H9 (cell line): ENCODE results near the gene LRRC27. TPM values are rescaled to one million over a fixed set of nuclear protein-coding genes. Genes with fewer than 3 reads are reported as not detected.

Source experiments
- DNase-seq: peaks from one replicate; pipeline ENCODE4 v3.0.0-alpha.2; 2017
- H2AFZ ChIP-seq: one replicate; pipeline ENCODE4 v1.6.1; 2013; ENCODE audit warnings: mild to moderate bottlenecking, low read length, control low read depth, moderate library complexity
- H2AK5ac ChIP-seq: 2 replicates; pipeline ENCODE4 v1.6.1; 2013; ENCODE audit warnings: low read length, control low read depth, mixed read lengths; ENCODE audit not compliant: insufficient read length
- H2BK120ac ChIP-seq: one replicate; pipeline ENCODE4 v1.6.1; 2013; ENCODE audit warnings: low read depth, mild to moderate bottlenecking, low read length, control low read depth, inconsistent platforms; ENCODE audit not compliant: poor library complexity, severe bottlenecking
- H2BK12ac ChIP-seq: 2 replicates; pipeline ENCODE4 v1.6.1; 2013; ENCODE audit warnings: low read length, control low read depth, mixed read lengths, low read depth; ENCODE audit not compliant: insufficient read length
- H2BK15ac ChIP-seq: 2 replicates; pipeline ENCODE4 v1.6.1; 2013; ENCODE audit warnings: low read depth, low read length, control low read depth
- H2BK20ac ChIP-seq: one replicate; pipeline ENCODE4 v1.6.1; 2013; ENCODE audit warnings: low read depth, mild to moderate bottlenecking, low read length, control low read depth, inconsistent platforms; ENCODE audit not compliant: poor library complexity, severe bottlenecking
- H2BK5ac ChIP-seq: 2 replicates; pipeline ENCODE4 v1.6.1; 2013; ENCODE audit warnings: low read length, control low read depth, mixed read lengths; ENCODE audit not compliant: insufficient read length
- H3K14ac ChIP-seq: 2 replicates; pipeline ENCODE4 v1.6.1; 2013; ENCODE audit warnings: low read length, control low read depth; ENCODE audit not compliant: insufficient read depth
- H3K18ac ChIP-seq: 2 replicates; pipeline ENCODE4 v1.6.1; 2013; ENCODE audit warnings: low read depth, mild to moderate bottlenecking, mixed read lengths, low read length, control low read depth; ENCODE audit not compliant: insufficient read length
- H3K23ac ChIP-seq: 2 replicates; pipeline ENCODE4 v1.6.1; 2013; ENCODE audit warnings: low read length, control low read depth, mixed read lengths, low read depth; ENCODE audit not compliant: insufficient read length
- H3K23me2 ChIP-seq: 2 replicates; pipeline ENCODE4 v1.6.1; 2013; ENCODE audit warnings: low read depth, mild to moderate bottlenecking, mixed read lengths, low read length, control low read depth; ENCODE audit not compliant: insufficient read length, poor library complexity, severe bottlenecking
- H3K27ac ChIP-seq: 2 replicates; pipeline ENCODE4 v1.5.1; 2013; ENCODE audit warnings: low read length, control low read depth, mixed read lengths, low read depth; ENCODE audit not compliant: insufficient read length
- H3K27me3 ChIP-seq: 2 replicates; pipeline ENCODE4 v1.6.1; 2013; ENCODE audit warnings: low read length, control low read depth, inconsistent platforms; ENCODE audit not compliant: insufficient read depth
- H3K4ac ChIP-seq: 2 replicates; pipeline ENCODE4 v1.6.1; 2013; ENCODE audit warnings: low read depth, mild to moderate bottlenecking, control low read depth, inconsistent platforms, low read length, moderate library complexity
- H3K4me1 ChIP-seq: 2 replicates; pipeline ENCODE4 v1.6.1; 2013; ENCODE audit warnings: low read length, control low read depth, inconsistent platforms; ENCODE audit not compliant: insufficient read depth
- H3K4me2 ChIP-seq: 2 replicates; pipeline ENCODE4 v1.6.1; 2013; ENCODE audit warnings: low read length, control low read depth, mixed read lengths; ENCODE audit not compliant: insufficient read length, insufficient read depth
- H3K56ac ChIP-seq: 2 replicates; pipeline ENCODE4 v1.6.1; 2013; ENCODE audit warnings: low read depth, mild to moderate bottlenecking, mixed read lengths, low read length, control low read depth; ENCODE audit not compliant: insufficient read length
- H3K79me1 ChIP-seq: 2 replicates; pipeline ENCODE4 v1.6.1; 2013; ENCODE audit warnings: low read depth, mild to moderate bottlenecking, moderate library complexity, low read length, control low read depth, inconsistent platforms; ENCODE audit not compliant: insufficient read depth, poor library complexity, severe bottlenecking
- H3K79me2 ChIP-seq: 2 replicates; pipeline ENCODE4 v1.6.1; 2013; ENCODE audit warnings: low read length, control low read depth, inconsistent platforms; ENCODE audit not compliant: insufficient read depth
- H3K9ac ChIP-seq: 2 replicates; pipeline ENCODE4 v1.6.1; 2013; ENCODE audit warnings: low read length, control low read depth, mixed read lengths; ENCODE audit not compliant: insufficient read length; ENCODE audit errors: extremely low read depth
- H3K9me3 ChIP-seq: one replicate; pipeline ENCODE4 v1.6.1; 2013; ENCODE audit warnings: low read depth, low read length, inconsistent platforms; ENCODE audit not compliant: control insufficient read depth
- H3T11ph ChIP-seq: one replicate; pipeline ENCODE4 v1.6.1; 2013; ENCODE audit warnings: mild to moderate bottlenecking, low read length, control low read depth, inconsistent platforms
- H4K20me1 ChIP-seq: one replicate; pipeline ENCODE4 v1.6.1; 2013; ENCODE audit not compliant: control insufficient read depth, insufficient read length, insufficient read depth
- H4K5ac ChIP-seq: 2 replicates; pipeline ENCODE4 v1.6.1; 2013; ENCODE audit warnings: low read depth, mild to moderate bottlenecking, mixed read lengths, low read length, control low read depth; ENCODE audit not compliant: insufficient read length
- H4K8ac ChIP-seq: replicated peaks from 2 replicates; pipeline ENCODE4 v1.6.1; 2013; ENCODE audit warnings: low read length, control low read depth, mixed read lengths, low read depth; ENCODE audit not compliant: insufficient read length
- H4K91ac ChIP-seq: 2 replicates; pipeline ENCODE4 v1.6.1; 2013; ENCODE audit warnings: low read depth, mild to moderate bottlenecking, moderate library complexity, mixed read lengths, low read length, control low read depth; ENCODE audit not compliant: insufficient read length
- H3K27ac Mint-ChIP-seq, 3 experiments: 2 replicates in 2 of 3; 3 replicates in 1 of 3; pipeline ENCODE4 v1.8.0; 2020 to 2021; ENCODE audit warnings: mixed read lengths in 3 of 3, mild to moderate bottlenecking in 1 of 3, moderate library complexity in 1 of 3
- H3K27me3 Mint-ChIP-seq: 2 replicates; pipeline ENCODE4 v1.8.0; 2021; ENCODE audit warnings: low read depth, mild to moderate bottlenecking, moderate library complexity, mixed read lengths
- H3K36me3 Mint-ChIP-seq, 3 experiments: 2 replicates in 2 of 3; 3 replicates in 1 of 3; pipeline ENCODE4 v1.8.0; 2020 to 2021; ENCODE audit warnings: low read depth in 3 of 3, mixed read lengths in 3 of 3; ENCODE audit not compliant: insufficient read depth in 1 of 3
- H3K4me1 Mint-ChIP-seq, 2 experiments: 2 replicates each; pipeline ENCODE4 v1.8.0; 2020; ENCODE audit warnings: mixed read lengths in 2 of 2
- H3K4me3 Mint-ChIP-seq, 2 experiments: 2 replicates in 1 of 2; 3 replicates in 1 of 2; pipeline ENCODE4 v1.8.0; 2020 to 2021; ENCODE audit warnings: mild to moderate bottlenecking in 2 of 2, mixed read lengths in 2 of 2, moderate library complexity in 1 of 2
- H3K9me3 Mint-ChIP-seq, 2 experiments: 2 replicates in 1 of 2; 3 replicates in 1 of 2; pipeline ENCODE4 v1.8.0; 2020; ENCODE audit warnings: mild to moderate bottlenecking in 2 of 2, mixed read lengths in 2 of 2, moderate library complexity in 1 of 2
- CTCF ChIP-seq: fragments of 200-600 bp; sonication (generic); conservative IDR thresholded peaks from 3 replicates; pipeline ENCODE4 v1.8.0; 2021; ENCODE audit warnings: antibody characterized with exemption, mild to moderate bottlenecking
- WGBS: extraction: QIAGEN DNeasy Blood & Tissue Kit; methylation state at CpG from one replicate; pipeline ENCODE4 v1.1.7; 2013; ENCODE audit warnings: missing lambda C conversion rate, low lambda C conversion rate, mixed read lengths; ENCODE audit not compliant: insufficient read length; ENCODE audit errors: extremely low coverage; 5-methylcytosine and 5-hydroxymethylcytosine counted together
- total RNA-seq: library from RNA; stranded (reverse); gene quantifications from 2 replicates; pipeline ENCODE4 v1.2.1, GENCODE V29; 2021

Gene LRRC27
- total RNA-seq, 1 experiment from 2014 or later: 2.7 TPM

DNA sequence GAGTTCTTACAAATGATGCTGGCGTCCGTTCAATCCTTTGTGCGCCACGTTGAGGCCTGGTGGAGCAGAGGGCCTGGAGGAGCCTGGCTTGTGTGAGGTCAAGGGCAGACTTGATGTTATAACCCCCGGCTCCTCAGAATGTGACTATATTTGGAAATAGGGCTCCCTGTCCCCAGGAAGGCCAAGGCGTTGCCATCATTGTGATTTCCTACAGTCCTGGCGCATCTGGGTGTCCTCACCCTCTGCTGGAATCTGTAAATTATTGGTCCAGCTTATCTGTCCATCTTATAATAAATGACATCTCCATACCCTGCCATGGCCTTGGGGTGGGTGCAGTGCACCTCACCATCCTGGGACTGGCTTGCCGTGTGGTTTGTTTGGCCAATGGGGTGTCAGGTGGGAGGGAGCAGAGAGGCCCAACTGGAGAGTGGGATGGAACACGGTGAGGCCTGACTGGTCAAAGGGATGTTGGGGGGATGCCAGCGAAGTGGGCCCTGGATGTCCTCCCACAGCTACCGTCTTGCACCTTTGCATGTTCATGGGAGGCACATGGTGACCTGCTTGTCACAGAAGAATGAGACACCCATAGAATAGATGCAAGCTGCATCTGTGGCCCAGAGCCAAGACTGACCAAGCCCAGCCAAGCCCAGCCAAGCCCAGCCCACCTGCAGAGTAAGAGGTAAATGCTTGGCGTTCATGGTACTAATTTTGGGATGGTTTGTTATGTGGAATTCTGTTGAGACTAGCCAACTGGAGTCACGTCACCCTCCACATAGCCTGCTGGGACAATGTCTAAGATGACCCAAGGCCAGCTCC lies 11.1 kb upstream of the LRRC27 start:
- Histone ChIP-seq H4K5ac (no peak overlapping the region), H3K14ac (no peak overlapping the region), H4K91ac (no peak overlapping the region), H3K27ac (no peak overlapping the region), H3K4ac (no peak overlapping the region), H4K20me1 (no peaks in the 10 kb centered on the region), H3K18ac (no peak overlapping the region), H4K8ac (no peak overlapping the region), H2AK5ac (no peak overlapping the region), H3K9ac (no peak overlapping the region), H3K23me2 (no peaks in the 10 kb centered on the region), H3T11ph (no peak overlapping the region), H2BK15ac (no peak overlapping the region), H2BK20ac (no peak overlapping the region), H3K4me1 (no peaks in the 10 kb centered on the region), H2BK12ac (no peak overlapping the region), H3K9me3 (no peaks in the 10 kb centered on the region), H3K27me3 (no peaks in the 10 kb centered on the region), H3K23ac (no peak overlapping the region), H3K56ac (no peak overlapping the region), H3K79me1 (no peaks in the 10 kb centered on the region), H2BK5ac (no peak overlapping the region), H3K4me2 (no peak overlapping the region), H2AFZ (no peak overlapping the region), H2BK120ac (no peak overlapping the region), H3K79me2 (no peaks in the 10 kb centered on the region)
- H3K9me3 Mint-ChIP-seq: peaks cover 0 to 2% of the 10 kb centered on the region in 2 experiments; a peak in 1 of 5 replicates
- DNase-seq: no peak
- no peak overlapping the region for H3K4me3 Mint-ChIP-seq
- no peak overlapping the region for H3K27ac Mint-ChIP-seq
- WGBS: no CpG with 5 or more reads among the region's 13 CpGs
- H3K4me1 Mint-ChIP-seq: peaks cover 0 to 3% of the 10 kb centered on the region in 2 experiments; a peak in 2 of 4 replicates
- peaks cover 7 to 22% (median 10%) of the 10 kb centered on the region in 3 experiments for H3K36me3 Mint-ChIP-seq
- no peak for TF ChIP-seq CTCF
- peaks cover 5% of the 10 kb centered on the region; the same call in 1 of the 2 replicates for H3K27me3 Mint-ChIP-seq
